ENCODE measurements around the gene MAP4K5. TPM values are rescaled to one million over a fixed set of nuclear protein-coding genes. Genes with fewer than 3 reads are reported as not detected.

MAP4K5 gene
- total and polyA plus RNA-seq, 4 donors, result 12.4 to 105 (median 30.2) TPM

DNA sequence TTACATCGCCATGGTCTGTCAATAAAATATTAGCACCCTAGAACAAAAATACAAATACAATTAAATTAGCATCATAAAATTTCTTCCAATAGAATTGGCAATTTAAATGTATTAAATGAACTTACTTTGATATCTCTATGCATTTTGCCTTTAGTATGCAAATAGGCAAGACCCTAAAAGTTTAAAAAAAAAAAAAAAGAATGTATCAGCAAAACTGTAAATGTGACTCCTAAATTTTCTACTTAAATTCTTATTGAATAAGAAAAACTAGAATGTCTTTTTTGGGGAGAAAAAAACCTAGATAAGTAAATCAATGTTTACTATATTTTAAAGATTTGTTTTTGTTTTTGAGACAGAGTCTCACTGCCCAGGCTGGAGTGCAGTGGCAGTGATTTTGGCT is 56.2 kb downstream of the MAP4K5 start:
- TF ChIP-seq, protein P1, sequence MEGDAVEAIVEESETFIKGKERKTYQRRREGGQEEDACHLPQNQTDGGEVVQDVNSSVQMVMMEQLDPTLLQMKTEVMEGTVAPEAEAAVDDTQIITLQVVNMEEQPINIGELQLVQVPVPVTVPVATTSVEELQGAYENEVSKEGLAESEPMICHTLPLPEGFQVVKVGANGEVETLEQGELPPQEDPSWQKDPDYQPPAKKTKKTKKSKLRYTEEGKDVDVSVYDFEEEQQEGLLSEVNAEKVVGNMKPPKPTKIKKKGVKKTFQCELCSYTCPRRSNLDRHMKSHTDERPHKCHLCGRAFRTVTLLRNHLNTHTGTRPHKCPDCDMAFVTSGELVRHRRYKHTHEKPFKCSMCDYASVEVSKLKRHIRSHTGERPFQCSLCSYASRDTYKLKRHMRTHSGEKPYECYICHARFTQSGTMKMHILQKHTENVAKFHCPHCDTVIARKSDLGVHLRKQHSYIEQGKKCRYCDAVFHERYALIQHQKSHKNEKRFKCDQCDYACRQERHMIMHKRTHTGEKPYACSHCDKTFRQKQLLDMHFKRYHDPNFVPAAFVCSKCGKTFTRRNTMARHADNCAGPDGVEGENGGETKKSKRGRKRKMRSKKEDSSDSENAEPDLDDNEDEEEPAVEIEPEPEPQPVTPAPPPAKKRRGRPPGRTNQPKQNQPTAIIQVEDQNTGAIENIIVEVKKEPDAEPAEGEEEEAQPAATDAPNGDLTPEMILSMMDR (IDR thresholded peaks at IDR 0.05; ENCODE audit: control extremely low read depth, extremely low read depth), result no peak
- peaks cover 5 to 30% (median 22%) of the 10 kb centered on the region in 4 donors for H3K36me3 ChIP-seq (ENCODE audit: control insufficient read depth in 4 of 4, insufficient read depth in 4 of 4, low read length in 4 of 4)
- no peaks in the 10 kb centered on the region for H3K27me3 ChIP-seq (ENCODE audit: control insufficient read depth in 3 of 3, insufficient read depth in 3 of 3, low read length in 2 of 3)
- no peak overlapping the region for H3K4me3 ChIP-seq
- H3K4me1 ChIP-seq (ENCODE audit: control insufficient read depth in 5 of 5, insufficient read depth in 5 of 5, low read length in 5 of 5), result no peaks in the 10 kb centered on the region
- peaks cover 0 to 8% (median 4%) of the 10 kb centered on the region in 4 donors for H3K9me3 ChIP-seq (ENCODE audit: control insufficient read depth in 4 of 4, insufficient read depth in 3 of 4, low read length in 3 of 4)
- no peak overlapping the region for H3K9ac ChIP-seq (ENCODE audit: insufficient read depth in 1 of 2, low read length in 2 of 2)
- no peak overlapping the region for H3K27ac ChIP-seq (ENCODE audit: low read depth in 1 of 2, low read length in 1 of 2)
- 99 to 100% methylated on average over 1 of the region's 1 CpG for WGBS, 2 donors
- DNase-seq (no peak), ATAC-seq (ENCODE audit: insufficient read depth, low FRiP score) (no peak)

DNA sequence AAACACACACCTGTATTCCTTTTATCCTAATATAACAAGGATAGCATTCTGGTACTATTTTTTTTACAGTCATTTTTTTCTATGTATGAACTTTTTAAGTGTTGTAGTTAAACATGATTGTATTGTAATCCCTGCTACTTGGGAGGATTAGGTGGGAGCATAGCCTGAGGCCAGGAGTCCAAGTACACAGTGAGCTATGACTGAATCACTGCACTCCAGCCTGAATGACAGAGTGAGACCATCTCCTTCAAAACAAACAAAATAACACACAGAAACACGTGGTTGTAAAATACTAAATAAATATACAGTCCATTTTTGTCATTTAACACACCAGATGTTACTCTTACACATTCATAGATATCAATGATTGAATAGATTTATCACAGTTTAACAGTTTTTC is 56.9 kb downstream of the MAP4K5 start:
- Histone ChIP-seq H3K9me3 (ENCODE audit: control insufficient read depth in 4 of 4, insufficient read depth in 3 of 4, low read length in 3 of 4) (peaks cover 0 to 8% (median 4%) of the 10 kb centered on the region in 4 donors), H3K27me3 (ENCODE audit: control insufficient read depth in 3 of 3, insufficient read depth in 3 of 3, low read length in 2 of 3) (no peaks in the 10 kb centered on the region), H3K27ac (ENCODE audit: low read depth in 1 of 2, low read length in 1 of 2) (no peak overlapping the region), H3K4me1 (ENCODE audit: control insufficient read depth in 5 of 5, insufficient read depth in 5 of 5, low read length in 5 of 5) (no peaks in the 10 kb centered on the region), H3K36me3 (ENCODE audit: control insufficient read depth in 4 of 4, insufficient read depth in 4 of 4, low read length in 4 of 4) (peaks cover 5 to 31% (median 24%) of the 10 kb centered on the region in 4 donors), H3K9ac (ENCODE audit: insufficient read depth in 1 of 2, low read length in 2 of 2) (no peak overlapping the region), H3K4me3 (no peak overlapping the region)
- TF ChIP-seq, protein P1 (IDR thresholded peaks at IDR 0.05; ENCODE audit: control extremely low read depth, extremely low read depth), result no peak
- DNase-seq (no peak), ATAC-seq (ENCODE audit: insufficient read depth, low FRiP score) (no peak)
- WGBS, 2 donors, result 43 to 59% methylated on average over 1 of the region's 1 CpG

DNA sequence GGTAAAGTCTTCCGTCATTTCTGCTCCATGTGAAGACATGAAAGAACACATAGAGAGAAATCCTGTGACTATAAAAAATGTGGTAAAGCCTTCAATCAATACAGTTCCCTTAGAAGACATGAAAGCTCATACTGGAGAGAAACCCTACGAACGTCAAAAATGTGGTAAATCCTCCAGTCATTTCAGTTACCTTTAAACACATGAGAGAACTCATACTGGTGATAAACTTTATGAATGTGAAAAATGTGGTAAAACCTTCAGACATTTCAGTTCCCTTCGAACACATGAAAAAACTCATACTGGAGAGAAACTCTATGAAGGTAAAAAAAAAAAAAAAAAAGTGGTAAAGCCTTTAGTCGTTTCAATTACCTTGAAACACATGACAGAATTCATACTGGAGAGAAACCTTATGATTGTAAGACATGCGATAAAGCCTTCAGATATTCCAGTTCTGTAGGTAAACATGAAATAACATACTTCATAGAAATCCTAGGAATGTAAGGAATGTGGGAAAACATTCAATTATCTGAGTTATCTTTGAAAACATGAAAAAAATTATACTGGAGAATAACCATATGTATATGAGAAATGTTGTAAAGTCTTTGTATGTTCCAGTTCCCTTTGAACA is 60.4 kb downstream of the MAP4K5 start:
- H3K4me3 ChIP-seq, result no peak overlapping the region
- peaks cover 0 to 8% (median 4%) of the 10 kb centered on the region in 4 donors for H3K9me3 ChIP-seq (ENCODE audit: control insufficient read depth in 4 of 4, insufficient read depth in 3 of 4, low read length in 3 of 4)
- no peaks in the 10 kb centered on the region for H3K4me1 ChIP-seq (ENCODE audit: control insufficient read depth in 5 of 5, insufficient read depth in 5 of 5, low read length in 5 of 5)
- no peak overlapping the region for H3K27ac ChIP-seq (ENCODE audit: low read depth in 1 of 2, low read length in 1 of 2)
- no peaks in the 10 kb centered on the region for H3K27me3 ChIP-seq (ENCODE audit: control insufficient read depth in 3 of 3, insufficient read depth in 3 of 3, low read length in 2 of 3)
- H3K36me3 ChIP-seq (ENCODE audit: control insufficient read depth in 4 of 4, insufficient read depth in 4 of 4, low read length in 4 of 4), result peaks cover 10 to 32% (median 29%) of the 10 kb centered on the region in 4 donors
- TF ChIP-seq, protein P1 (IDR thresholded peaks at IDR 0.05; ENCODE audit: control extremely low read depth, extremely low read depth), result no peak
- ATAC-seq (ENCODE audit: insufficient read depth, low FRiP score) (no peak), DNase-seq (no peak)
- no peak overlapping the region for H3K9ac ChIP-seq (ENCODE audit: insufficient read depth in 1 of 2, low read length in 2 of 2)
- WGBS, 2 donors, result 79 to 80% methylated on average over 6 of the region's 6 CpGs

DNA sequence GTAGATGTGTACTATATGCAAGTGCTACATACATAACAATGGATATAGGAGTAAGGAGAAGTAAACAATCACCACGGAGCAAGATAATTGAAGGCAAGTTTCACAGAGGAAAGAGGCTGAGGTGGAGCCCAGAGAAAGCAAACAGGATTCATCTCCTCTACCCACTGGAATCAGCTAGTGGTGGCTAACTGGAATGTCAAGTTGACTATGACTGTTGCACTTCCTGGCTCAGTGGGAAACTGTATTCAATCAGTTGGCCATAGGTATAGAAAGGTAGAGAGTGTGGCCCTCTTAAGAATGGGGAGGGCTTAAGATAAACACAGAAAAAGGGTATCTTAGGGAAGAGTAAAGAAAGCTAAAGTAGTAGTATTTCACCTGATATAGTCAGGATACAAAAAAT is 62.4 kb downstream of the MAP4K5 start:
- 46 to 70% methylated on average over 1 of the region's 1 CpG for WGBS, 2 donors
- no peak overlapping the region for H3K27ac ChIP-seq (ENCODE audit: low read depth in 1 of 2, low read length in 1 of 2)
- H3K36me3 ChIP-seq (ENCODE audit: control insufficient read depth in 4 of 4, insufficient read depth in 4 of 4, low read length in 4 of 4), result peaks cover 13 to 41% (median 31%) of the 10 kb centered on the region in 4 donors

More for the DNA sequence above, 62.4 kb downstream of the MAP4K5 start:
- Histone ChIP-seq H3K27me3 (ENCODE audit: control insufficient read depth in 3 of 3, insufficient read depth in 3 of 3, low read length in 2 of 3) (no peaks in the 10 kb centered on the region), H3K9ac (ENCODE audit: insufficient read depth in 1 of 2, low read length in 2 of 2) (no peak overlapping the region), H3K9me3 (ENCODE audit: control insufficient read depth in 4 of 4, insufficient read depth in 3 of 4, low read length in 3 of 4) (peaks cover 0 to 8% (median 4%) of the 10 kb centered on the region in 4 donors), H3K4me1 (ENCODE audit: control insufficient read depth in 5 of 5, insufficient read depth in 5 of 5, low read length in 5 of 5) (no peaks in the 10 kb centered on the region), H3K4me3 (no peak overlapping the region)
- DNase-seq (no peak), ATAC-seq (ENCODE audit: insufficient read depth, low FRiP score) (no peak)
- TF ChIP-seq, protein P1 (IDR thresholded peaks at IDR 0.05; ENCODE audit: control extremely low read depth, extremely low read depth), result no peak

Data from lung (tissue), 12 donors.